ENCODE measurements around the gene HPS4.

DNA sequence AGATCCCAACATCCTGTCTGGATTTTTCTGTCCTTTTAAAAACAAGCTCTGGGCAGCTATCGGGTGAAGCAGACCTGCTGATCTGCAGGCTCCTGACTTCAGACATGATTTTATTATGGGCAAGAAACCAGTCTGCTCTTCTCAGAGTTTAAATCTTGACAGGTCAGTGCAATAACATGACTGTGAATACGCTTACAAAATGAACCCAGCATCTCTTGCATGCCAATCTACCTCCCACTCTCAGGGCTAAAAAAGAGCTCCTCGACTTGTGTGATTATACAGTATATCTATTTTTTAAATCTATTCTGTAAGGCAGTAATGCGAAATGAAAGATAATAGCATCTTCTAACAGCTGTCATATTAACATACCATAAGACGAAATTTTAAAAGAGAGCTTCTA, 73.2 kb downstream of the HPS4 start:
- TF ChIP-seq, protein P1, sequence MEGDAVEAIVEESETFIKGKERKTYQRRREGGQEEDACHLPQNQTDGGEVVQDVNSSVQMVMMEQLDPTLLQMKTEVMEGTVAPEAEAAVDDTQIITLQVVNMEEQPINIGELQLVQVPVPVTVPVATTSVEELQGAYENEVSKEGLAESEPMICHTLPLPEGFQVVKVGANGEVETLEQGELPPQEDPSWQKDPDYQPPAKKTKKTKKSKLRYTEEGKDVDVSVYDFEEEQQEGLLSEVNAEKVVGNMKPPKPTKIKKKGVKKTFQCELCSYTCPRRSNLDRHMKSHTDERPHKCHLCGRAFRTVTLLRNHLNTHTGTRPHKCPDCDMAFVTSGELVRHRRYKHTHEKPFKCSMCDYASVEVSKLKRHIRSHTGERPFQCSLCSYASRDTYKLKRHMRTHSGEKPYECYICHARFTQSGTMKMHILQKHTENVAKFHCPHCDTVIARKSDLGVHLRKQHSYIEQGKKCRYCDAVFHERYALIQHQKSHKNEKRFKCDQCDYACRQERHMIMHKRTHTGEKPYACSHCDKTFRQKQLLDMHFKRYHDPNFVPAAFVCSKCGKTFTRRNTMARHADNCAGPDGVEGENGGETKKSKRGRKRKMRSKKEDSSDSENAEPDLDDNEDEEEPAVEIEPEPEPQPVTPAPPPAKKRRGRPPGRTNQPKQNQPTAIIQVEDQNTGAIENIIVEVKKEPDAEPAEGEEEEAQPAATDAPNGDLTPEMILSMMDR (IDR thresholded peaks at IDR 0.05) = no peak
- TF ChIP-seq POLR2AphosphoS5 (IDR thresholded peaks at IDR 0.05) = no peak
- no peak for TF ChIP-seq POLR2A (IDR thresholded peaks at IDR 0.05)
- TF ChIP-seq EP300 (IDR thresholded peaks at IDR 0.05) = no peak

Data from stomach (tissue), 4 donors.